ENCODE results near the gene GAP43. TPM values are rescaled to one million over a fixed set of nuclear protein-coding genes. Genes with fewer than 3 reads are reported as not detected.

GAP43 gene
- total and polyA plus RNA-seq, 4 donors, result 0.06 to 0.60 (median 0.19) TPM

- TF ChIP-seq CTCF (IDR thresholded peaks at IDR 0.05; ENCODE audit: control extremely low read depth, extremely low read depth), result no peak
- H3K27ac ChIP-seq (ENCODE audit: low read depth in 1 of 2, low read length in 1 of 2), result no peak overlapping the region
- no peak for ATAC-seq (ENCODE audit: insufficient read depth, low FRiP score)
- no peaks in the 10 kb centered on the region for H3K9me3 ChIP-seq (ENCODE audit: control insufficient read depth in 4 of 4, insufficient read depth in 3 of 4, low read length in 3 of 4)
- H3K9ac ChIP-seq (ENCODE audit: insufficient read depth in 1 of 2, low read length in 2 of 2), result no peak overlapping the region
- H3K27me3 ChIP-seq (ENCODE audit: control insufficient read depth in 3 of 3, insufficient read depth in 3 of 3, low read length in 2 of 3), result no peaks in the 10 kb centered on the region
- no peaks in the 10 kb centered on the region for H3K36me3 ChIP-seq (ENCODE audit: control insufficient read depth in 4 of 4, insufficient read depth in 4 of 4, low read length in 4 of 4)
- DNase-seq, result peak in 2 of 3 donors; percentile 18 to 21
- WGBS, 2 donors, result 74 to 90% methylated on average over 5 of the region's 5 CpGs
- no peak overlapping the region for H3K4me3 ChIP-seq
- peaks cover 0 to 8% (median 0%) of the 10 kb centered on the region in 5 donors for H3K4me1 ChIP-seq (ENCODE audit: control insufficient read depth in 5 of 5, insufficient read depth in 5 of 5, low read length in 5 of 5)
Observed at GRCh38 chr3:115671761-115672455, 48.6 kb downstream of the GAP43 start.

GRCh38 chr3:115673881-115674280 is 50.6 kb downstream of the GAP43 start:
- WGBS, 2 donors, result 91 to 94% methylated on average over 3 of the region's 3 CpGs
- Histone ChIP-seq H3K4me1 (ENCODE audit: control insufficient read depth in 5 of 5, insufficient read depth in 5 of 5, low read length in 5 of 5) (peaks cover 0 to 3% (median 0%) of the 10 kb centered on the region in 5 donors), H3K9ac (ENCODE audit: insufficient read depth in 1 of 2, low read length in 2 of 2) (no peak overlapping the region), H3K9me3 (ENCODE audit: control insufficient read depth in 4 of 4, insufficient read depth in 3 of 4, low read length in 3 of 4) (no peaks in the 10 kb centered on the region), H3K27me3 (ENCODE audit: control insufficient read depth in 3 of 3, insufficient read depth in 3 of 3, low read length in 2 of 3) (no peaks in the 10 kb centered on the region), H3K27ac (ENCODE audit: low read depth in 1 of 2, low read length in 1 of 2) (no peak overlapping the region), H3K36me3 (ENCODE audit: control insufficient read depth in 4 of 4, insufficient read depth in 4 of 4, low read length in 4 of 4) (no peaks in the 10 kb centered on the region), H3K4me3 (no peak overlapping the region)
- ATAC-seq (ENCODE audit: insufficient read depth, low FRiP score) (no peak), DNase-seq (no peak)
- TF ChIP-seq CTCF (IDR thresholded peaks at IDR 0.05; ENCODE audit: control extremely low read depth, extremely low read depth), result no peak

- H3K36me3 ChIP-seq (ENCODE audit: control insufficient read depth in 4 of 4, insufficient read depth in 4 of 4, low read length in 4 of 4), result no peaks in the 10 kb centered on the region
- ATAC-seq (ENCODE audit: insufficient read depth, low FRiP score) (no peak), DNase-seq (no peak)
- H3K4me3 ChIP-seq, result no peak overlapping the region
- peaks cover 0 to 3% (median 0%) of the 10 kb centered on the region in 5 donors for H3K4me1 ChIP-seq (ENCODE audit: control insufficient read depth in 5 of 5, insufficient read depth in 5 of 5, low read length in 5 of 5)
- H3K27me3 ChIP-seq (ENCODE audit: control insufficient read depth in 3 of 3, insufficient read depth in 3 of 3, low read length in 2 of 3), result no peaks in the 10 kb centered on the region
- no peak overlapping the region for H3K27ac ChIP-seq (ENCODE audit: low read depth in 1 of 2, low read length in 1 of 2)
- TF ChIP-seq CTCF (IDR thresholded peaks at IDR 0.05; ENCODE audit: control extremely low read depth, extremely low read depth), result no peak
- H3K9ac ChIP-seq (ENCODE audit: insufficient read depth in 1 of 2, low read length in 2 of 2), result no peak overlapping the region
- no peaks in the 10 kb centered on the region for H3K9me3 ChIP-seq (ENCODE audit: control insufficient read depth in 4 of 4, insufficient read depth in 3 of 4, low read length in 3 of 4)
- 93 to 94% methylated on average over 9 of the region's 9 CpGs for WGBS, 2 donors
Observed at GRCh38 chr3:115676336-115676735, 53.0 kb downstream of the GAP43 start.
